Epithelial cell of esophagus (primary cell): ENCODE results near the gene NFU1.

Source experiments
- DNase-seq: peaks from one replicate; pipeline ENCODE4 v3.0.0; 2010; ENCODE audit warnings: low read depth
- H3K4me3 ChIP-seq: 2 replicates; pipeline ENCODE4 v1.5.1; 2011; ENCODE audit warnings: mild to moderate bottlenecking, low read length, control low read depth
- TF ChIP-seq, protein P1 (sequence below): IDR thresholded peaks from 2 replicates; pipeline ENCODE4 v1.5.1; 2011; ENCODE audit warnings: low read depth, mild to moderate bottlenecking, low read length, control low read depth, inconsistent platforms; ENCODE audit not compliant: insufficient read depth; ENCODE audit errors: missing control alignments

The NFU1 gene

DNA sequence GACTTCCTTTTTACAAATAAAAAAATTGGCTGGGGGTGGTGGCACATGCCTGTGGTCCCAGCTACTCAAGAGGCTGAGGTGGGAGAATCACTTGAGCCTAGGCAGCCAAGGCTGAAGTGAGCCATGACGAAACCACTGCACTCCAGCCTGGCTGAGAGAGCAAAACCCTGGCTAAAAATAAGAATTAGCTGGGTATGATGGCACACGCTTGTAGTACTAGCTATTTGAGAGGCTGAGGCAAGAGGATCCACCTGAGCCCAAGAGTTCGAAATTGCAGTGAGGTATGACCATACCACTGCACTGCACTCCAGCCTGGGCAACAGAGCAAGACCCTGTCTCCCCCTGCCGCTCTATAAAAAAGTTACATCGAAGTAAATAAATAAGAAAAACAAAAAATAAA lies 83.9 kb downstream of the NFU1 start:
- TF ChIP-seq, protein P1, sequence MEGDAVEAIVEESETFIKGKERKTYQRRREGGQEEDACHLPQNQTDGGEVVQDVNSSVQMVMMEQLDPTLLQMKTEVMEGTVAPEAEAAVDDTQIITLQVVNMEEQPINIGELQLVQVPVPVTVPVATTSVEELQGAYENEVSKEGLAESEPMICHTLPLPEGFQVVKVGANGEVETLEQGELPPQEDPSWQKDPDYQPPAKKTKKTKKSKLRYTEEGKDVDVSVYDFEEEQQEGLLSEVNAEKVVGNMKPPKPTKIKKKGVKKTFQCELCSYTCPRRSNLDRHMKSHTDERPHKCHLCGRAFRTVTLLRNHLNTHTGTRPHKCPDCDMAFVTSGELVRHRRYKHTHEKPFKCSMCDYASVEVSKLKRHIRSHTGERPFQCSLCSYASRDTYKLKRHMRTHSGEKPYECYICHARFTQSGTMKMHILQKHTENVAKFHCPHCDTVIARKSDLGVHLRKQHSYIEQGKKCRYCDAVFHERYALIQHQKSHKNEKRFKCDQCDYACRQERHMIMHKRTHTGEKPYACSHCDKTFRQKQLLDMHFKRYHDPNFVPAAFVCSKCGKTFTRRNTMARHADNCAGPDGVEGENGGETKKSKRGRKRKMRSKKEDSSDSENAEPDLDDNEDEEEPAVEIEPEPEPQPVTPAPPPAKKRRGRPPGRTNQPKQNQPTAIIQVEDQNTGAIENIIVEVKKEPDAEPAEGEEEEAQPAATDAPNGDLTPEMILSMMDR: no peak
- H3K4me3 ChIP-seq: no peak overlapping the region
- no peak for DNase-seq

DNA sequence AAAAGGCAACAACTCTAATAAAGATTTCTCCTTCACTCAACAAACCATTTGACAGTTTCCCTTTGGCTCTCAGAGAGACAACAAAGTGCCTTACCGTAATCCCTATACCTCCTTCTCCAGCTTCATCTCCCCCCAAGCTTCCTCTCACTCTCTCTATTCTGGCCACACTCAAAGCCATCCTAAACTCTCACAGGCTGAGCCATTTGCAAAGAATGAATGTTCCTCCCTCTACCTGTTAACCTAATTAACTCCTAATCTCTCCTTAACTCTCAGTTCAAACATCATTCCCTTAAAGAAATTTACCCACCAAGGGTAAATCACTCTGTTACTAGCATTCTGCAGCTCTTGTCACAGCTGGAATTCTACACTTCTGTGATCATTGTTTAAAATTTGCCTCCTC lies 88.5 kb downstream of the NFU1 start:
- TF ChIP-seq, protein P1: no peak
- no peak for DNase-seq
- H3K4me3 ChIP-seq: no peak overlapping the region
